Measurements from ENCODE around the gene BCL7A.

The BCL7A gene

GRCh38 chr12:122076743-122077495, 55.2 kb downstream of the BCL7A start:
- no peak for DNase-seq (ENCODE audit: low read depth in 2 of 2, low spot score in 1 of 2)

GRCh38 chr12:122078141-122079032, 56.7 kb downstream of the BCL7A start, which contains the start of gene MLXIP:
TSS of gene MLXIP (plus strand) at chr12:122078756. CDS start at chr12:122078854, 98 bp downstream.
- DNase-seq (ENCODE audit: low read depth in 2 of 2, low spot score in 1 of 2) = peak; percentile 64 to 84

- DNase-seq (ENCODE audit: low read depth in 2 of 2, low spot score in 1 of 2) = no peak
Measured at GRCh38 chr12:122079033-122079531, 57.4 kb downstream of the BCL7A start.

- DNase-seq (ENCODE audit: low read depth in 2 of 2, low spot score in 1 of 2) = no peak
Measured at GRCh38 chr12:122079532-122080081, 57.9 kb downstream of the BCL7A start.

- DNase-seq (ENCODE audit: low read depth in 2 of 2, low spot score in 1 of 2) = no peak
Measured at GRCh38 chr12:122080149-122081082, 58.7 kb downstream of the BCL7A start.

- no peak for DNase-seq (ENCODE audit: low read depth in 2 of 2, low spot score in 1 of 2)
Measured at GRCh38 chr12:122081083-122081696, 59.5 kb downstream of the BCL7A start.

DNA sequence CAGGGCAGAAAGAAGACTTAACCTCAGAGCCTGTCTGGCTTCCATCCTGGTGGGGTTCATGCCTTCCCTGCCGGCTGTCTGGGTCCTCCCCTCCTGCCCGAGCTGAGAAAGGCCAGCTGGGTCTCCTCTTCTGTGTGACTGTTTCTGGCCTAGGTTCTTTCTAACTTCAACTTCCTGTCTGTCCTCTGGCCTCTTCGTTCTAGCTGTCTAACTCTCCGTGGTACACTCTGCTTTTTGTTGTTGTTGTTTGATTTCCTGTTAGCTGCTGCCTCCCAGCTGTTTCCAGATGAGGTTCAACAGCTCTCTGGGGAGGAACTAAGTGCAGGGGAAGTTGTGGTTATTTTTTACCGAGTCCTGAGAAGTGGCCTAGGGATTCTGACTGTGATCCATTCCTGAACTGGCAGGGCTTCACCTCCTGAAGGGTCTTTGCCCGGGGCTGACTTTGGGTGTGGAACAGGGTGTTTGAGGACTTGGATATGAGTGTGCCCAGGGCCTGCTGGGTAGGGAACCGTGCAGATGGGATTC, 60.1 kb downstream of the BCL7A start:
- DNase-seq (ENCODE audit: low read depth in 2 of 2, low spot score in 1 of 2) = no peak

DNA sequence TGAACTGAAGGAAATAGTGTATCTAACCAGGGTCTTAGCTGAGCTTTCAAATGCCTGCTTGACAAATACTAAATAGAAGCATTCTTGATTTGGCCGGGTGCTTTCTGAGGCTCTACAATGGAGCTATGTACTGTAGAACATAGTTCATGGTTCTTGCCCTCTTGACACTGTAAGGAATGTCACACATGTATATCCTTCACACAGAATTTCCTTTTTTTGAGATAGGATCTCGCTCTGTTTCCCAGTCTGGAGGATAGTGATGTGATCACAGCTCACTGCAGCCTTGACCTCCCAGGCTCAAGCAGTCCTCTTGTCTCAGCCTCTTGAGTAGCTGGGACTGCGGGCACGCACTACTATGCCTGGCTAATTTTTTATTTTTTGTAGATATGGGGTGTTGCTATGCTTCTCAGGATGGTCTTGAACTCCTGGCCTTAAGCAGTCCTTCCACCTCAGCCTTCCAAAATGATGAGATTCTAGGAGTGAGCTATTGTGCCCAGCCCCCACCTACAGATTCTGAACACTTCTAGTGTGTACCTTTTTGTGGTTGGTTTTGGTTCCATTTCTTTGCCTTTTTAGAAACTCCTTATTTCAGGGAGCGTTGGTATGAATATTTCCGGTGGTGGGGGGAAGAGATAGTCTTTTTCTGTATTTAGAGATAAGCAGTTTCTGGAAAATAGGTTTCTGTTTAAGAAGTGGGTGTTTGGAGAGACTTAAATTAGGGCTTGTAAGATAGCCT, 61.1 kb downstream of the BCL7A start:
- DNase-seq (ENCODE audit: low read depth in 2 of 2, low spot score in 1 of 2) = no peak

GRCh38 chr12:122084857-122085405, 63.2 kb downstream of the BCL7A start:
- DNase-seq (ENCODE audit: low read depth in 2 of 2, low spot score in 1 of 2) = no peak

DNA sequence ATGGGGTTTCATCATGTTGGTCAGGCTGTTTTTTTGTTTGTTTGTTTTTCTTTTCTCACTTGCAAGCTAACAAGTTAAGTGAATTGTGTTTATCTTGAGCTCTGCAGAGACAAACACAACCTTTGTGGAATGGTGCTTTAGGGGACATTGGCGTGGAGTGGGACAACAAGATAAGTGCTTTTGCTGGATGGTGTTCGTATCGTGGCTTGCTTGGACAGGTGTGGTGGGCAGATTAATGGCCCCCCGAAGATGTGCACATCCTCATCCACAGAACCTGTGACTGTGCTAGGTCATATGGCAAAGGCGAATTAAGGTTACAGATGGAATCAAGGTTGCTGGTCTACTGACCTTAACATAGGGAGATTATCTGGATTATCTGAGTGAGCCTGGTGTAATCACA, 63.9 kb downstream of the BCL7A start:
- no peak for DNase-seq (ENCODE audit: low read depth in 2 of 2, low spot score in 1 of 2)

DNA sequence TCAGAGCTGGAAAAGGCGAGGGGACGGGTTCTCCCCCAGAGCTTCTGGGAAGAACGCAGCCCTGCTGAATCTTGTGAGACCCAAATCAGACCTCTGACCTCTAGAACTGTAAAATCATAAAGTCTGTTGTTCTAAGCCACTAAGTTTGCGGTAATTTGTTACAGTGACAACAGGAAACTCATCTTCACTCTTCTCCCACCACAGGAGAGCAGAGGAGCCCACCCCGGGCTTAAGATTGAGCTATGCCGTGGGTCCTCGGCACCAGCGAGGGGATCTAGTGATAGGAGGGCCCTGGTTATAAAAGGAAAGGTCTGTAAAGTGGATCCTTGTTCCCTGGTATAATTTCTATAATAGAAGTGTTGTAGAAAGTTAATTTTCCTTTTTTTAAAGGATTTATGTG, 64.4 kb downstream of the BCL7A start:
- DNase-seq (ENCODE audit: low read depth in 2 of 2, low spot score in 1 of 2) = no peak

GRCh38 chr12:122086641-122087285, 65.1 kb downstream of the BCL7A start:
- DNase-seq (ENCODE audit: low read depth in 2 of 2, low spot score in 1 of 2) = no peak

- DNase-seq (ENCODE audit: low read depth in 2 of 2, low spot score in 1 of 2) = no peak
Measured at GRCh38 chr12:122087431-122088178, 65.9 kb downstream of the BCL7A start.

DNA sequence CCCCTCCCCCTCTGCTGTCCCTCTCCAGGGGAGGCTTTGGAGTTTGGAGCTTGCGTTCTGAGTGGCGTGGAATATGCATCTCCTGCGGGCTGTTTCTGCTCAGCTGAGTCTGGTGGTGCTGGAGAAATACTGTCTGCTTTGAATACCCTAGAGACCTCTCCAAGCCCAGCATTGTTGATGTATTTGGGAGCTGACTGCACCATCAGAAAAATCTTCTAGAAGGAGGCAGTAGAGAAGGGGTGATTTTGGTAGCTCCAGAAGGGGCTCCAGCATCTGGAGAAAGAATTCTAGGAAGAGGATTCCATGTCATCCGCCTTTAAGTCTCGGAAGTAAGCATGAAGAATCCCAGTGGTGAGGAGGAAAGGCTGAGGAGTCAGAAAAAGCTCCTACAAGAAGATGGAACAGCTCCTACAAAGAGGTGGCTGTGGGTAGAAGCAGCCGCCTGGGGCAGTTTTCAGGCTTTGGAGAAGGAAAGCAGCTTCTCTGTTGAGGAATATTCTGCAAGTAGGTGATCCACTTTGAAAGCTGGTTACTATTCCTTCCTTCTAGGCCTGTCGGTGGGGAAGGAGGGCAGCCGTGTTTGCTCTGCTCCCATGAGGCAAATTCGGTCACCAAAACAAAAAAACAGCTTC, 66.6 kb downstream of the BCL7A start:
- DNase-seq (ENCODE audit: low read depth in 2 of 2, low spot score in 1 of 2) = no peak

DNA sequence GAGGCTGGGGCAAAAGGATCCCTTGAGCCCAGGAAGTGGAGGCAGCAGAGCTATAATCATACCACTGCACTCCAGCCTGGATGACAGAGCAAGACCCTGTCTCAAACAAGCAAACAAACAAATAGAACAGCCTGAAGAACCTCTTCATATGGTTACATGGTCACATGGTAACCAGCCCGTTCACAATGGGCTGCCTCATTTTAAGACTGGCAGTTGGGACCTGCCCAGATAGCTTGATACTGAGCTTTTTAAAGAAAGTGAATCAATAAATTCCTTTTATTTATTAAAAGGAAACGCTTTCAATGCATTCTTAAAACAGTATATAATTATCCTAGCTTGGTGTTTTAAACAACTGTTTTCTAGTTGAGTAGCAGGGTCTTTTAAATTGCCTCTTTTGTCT, 67.4 kb downstream of the BCL7A start:
- DNase-seq (ENCODE audit: low read depth in 2 of 2, low spot score in 1 of 2) = no peak

DNA sequence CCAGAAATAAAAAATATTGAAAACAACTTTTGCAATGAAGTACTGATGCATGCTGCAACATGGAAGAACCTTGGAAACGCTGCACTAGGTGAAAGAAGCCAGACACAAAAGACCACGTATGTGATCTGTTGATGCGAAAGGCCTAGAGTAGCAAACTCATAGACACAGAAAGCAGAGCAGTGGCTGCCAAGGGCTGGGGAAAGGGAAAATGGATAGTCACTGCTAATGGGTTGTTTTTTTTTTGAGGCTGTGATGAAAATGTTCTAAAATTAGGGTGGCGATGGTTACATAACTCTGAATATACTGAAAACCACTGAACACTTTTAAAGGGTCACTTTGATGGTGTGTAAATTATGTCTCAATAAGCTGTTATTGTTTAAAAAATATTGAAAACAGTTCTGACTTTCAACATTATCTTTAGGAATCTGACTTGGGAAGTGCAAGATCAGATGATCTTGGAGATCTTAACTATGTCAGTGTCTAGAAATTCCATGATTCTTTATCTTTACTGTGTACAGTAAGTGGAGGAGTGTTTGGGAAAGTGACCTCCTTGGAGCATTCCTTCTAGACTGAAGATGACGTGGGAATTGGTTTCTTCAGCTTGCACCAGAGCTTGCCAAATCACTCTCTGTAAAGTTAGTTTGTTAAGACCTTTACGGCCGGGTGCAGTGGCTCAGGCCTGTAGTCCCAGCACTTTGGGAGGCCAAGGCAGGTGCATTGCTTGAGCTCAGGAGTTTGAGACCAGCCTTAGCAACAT, 69.3 kb downstream of the BCL7A start:
- no peak for DNase-seq (ENCODE audit: low read depth in 2 of 2, low spot score in 1 of 2)
